ENCODE data around the gene PCYOX1L.
A peak's percentile ranks its signal among the peaks of the same experiment; 100 is the strongest.

The PCYOX1L gene

GRCh38 chr5:149338364-149338763 lies 19.5 kb upstream of the PCYOX1L start:
- FAIRE-seq = no peak

- no peak for FAIRE-seq
Observed at GRCh38 chr5:149340920-149341319, 16.9 kb upstream of the PCYOX1L start.

DNA sequence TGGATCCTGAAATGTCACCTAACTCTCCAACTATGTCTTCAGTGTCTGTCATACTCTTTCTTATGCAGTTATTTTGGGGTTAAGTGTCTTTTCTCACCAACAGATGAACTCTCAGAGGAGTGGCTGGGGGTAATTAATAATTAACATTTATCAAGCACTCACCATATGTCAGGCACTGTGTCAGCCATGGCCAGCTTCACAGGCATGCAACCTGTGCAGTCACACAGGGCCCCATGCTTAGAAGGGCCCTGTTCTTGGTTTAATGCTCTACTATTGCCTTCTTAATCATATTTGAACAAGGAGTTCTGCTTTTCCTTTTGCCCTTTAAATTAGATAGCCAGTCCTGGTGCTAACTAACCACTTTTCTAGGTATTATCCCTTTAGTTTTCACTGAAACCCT lies 16.0 kb upstream of the PCYOX1L start:
- no peak for FAIRE-seq

DNA sequence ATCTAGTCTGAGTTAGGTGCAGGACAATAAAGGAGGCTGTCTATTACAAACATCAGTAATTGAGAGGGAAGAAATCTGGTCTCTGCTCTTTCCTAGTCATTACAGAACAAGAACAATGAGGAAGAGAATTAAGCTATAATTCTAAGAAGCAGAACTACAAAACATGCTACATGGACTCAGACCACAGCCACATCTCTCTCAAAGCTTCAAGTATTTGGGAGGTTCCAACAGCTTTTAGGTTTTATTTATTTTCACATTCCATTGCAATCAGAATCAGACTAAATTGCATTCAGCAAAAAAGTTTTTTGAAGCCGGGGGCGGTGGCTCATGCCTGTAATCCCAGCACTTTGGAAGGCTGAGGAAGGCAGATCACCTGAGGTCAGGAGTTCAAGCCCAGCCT lies 13.7 kb upstream of the PCYOX1L start:
- FAIRE-seq = no peak

- FAIRE-seq = peak; percentile 88
Observed at GRCh38 chr5:149345147-149345891, 12.5 kb upstream of the PCYOX1L start, which contains the start of gene GRPEL2. Gene GRPEL2, plus strand, starts transcription at chr5:149345499. Its CDS starts 41 bp downstream, at chr5:149345540.

GRCh38 chr5:149345892-149346222 lies 12.0 kb upstream of the PCYOX1L start:
- FAIRE-seq = no peak

GRCh38 chr5:149348518-149348917 lies 9.3 kb upstream of the PCYOX1L start:
- no peak for FAIRE-seq

DNA sequence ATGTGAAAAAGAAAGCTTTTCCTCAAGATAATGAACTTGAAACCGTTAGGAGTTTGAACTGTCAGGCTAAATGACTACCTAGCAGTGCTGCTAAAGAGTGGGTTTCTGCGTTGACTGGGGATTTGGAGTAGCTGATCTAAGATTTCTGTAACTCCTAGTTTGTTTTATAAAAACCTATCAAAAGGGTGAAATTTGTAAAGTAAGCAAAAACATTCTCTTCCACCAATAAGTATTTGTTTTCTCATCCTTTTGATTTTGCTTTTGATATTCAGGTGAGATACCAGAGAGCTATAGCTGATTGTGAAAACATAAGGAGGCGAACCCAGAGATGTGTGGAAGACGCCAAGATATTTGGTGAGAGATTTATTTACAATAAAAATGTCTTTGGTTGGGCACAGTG lies 8.5 kb upstream of the PCYOX1L start:
- FAIRE-seq = no peak

- FAIRE-seq = no peak
Observed at GRCh38 chr5:149352169-149352568, 5.7 kb upstream of the PCYOX1L start.

GRCh38 chr5:149353911-149354310 lies 3.9 kb upstream of the PCYOX1L start:
- FAIRE-seq = no peak

DNA sequence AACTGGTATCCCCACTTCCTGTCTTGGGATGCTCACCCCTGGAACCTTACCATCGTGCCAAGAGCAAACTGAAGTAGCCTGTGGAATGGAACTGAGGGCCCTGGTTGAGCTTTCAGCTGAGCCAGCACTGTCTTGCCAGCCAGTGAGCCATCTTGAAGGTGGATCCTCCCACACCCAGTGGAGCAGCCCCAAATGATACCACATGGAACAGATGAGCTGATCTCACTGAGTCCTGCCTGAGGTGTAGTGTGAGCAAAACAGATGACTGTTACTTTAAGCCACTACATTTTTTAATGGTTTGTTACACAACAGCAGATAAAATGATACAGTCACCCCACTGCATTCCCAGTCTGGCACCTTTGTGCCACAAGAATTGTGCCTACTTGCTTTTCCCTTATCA lies 2.2 kb upstream of the PCYOX1L start:
- FAIRE-seq = no peak

DNA sequence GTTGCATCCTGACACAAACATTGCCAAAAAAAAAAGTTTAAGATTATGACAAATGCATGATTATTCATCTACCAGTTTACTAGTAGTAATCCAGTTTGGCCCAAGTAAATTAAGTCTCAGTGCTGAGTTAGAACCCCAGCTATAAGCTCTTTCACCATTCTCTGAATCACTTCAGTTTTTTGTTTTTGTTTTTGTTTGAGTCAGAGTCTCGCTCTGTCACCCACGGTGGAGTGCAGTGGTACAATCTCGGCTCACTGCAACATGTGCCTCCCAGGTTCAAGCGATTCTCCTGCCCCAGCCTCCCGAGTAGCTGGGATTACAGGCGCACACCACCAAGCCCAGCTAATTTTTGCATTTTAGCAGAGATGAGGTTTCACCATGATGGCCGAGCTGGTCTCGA lies 1.5 kb upstream of the PCYOX1L start:
- FAIRE-seq = no peak

DNA sequence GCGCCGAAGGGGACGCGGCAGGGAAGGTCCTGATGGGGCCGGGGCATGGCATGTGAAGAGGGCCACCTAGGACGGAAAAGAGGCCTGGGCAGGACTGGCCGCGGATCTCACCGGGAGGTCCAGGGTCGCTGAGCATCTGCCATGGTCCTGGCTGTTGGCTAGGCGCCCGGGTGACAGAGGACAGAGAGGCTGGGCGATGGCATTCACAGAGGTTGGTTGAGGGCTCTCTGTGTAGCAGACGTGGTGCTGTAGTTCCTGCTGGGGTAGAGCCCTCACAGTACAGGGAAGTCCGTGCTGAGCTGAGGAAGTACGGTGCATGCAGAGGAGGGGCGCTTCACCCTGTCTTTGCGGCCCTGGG lies 427 bp downstream of the PCYOX1L start:
- FAIRE-seq = no peak

DNA sequence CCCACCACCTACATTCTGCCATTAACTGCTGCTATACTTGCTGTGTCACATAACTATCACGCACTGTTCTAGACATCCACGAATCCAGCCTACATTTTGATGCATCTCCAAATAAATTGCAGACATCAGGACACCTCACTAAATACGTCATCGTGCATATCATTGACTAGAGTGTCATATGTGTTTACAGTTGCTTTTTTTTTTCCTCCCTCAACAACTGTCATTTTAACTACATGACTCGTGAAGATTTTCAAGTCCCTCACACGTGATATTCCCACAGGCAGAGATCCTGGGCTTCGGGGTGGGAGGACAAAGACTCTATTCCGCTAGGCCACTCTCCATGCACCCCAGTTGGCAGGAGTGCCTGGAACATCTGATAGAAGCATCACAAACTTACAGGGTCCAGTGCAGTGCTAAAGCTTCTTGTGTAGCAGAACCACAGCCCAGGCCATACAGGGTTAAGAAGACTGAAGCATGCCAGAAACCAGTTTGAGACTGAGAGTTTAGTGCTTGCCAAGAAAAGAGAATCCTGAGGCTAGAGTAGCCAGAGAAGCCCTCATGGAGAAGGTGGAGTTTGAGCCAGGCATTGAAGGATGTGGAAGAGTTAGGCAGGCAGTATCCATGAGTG lies 1.1 kb downstream of the PCYOX1L start:
- no peak for FAIRE-seq

GRCh38 chr5:149360272-149360671 lies 2.4 kb downstream of the PCYOX1L start:
- FAIRE-seq = no peak

DNA sequence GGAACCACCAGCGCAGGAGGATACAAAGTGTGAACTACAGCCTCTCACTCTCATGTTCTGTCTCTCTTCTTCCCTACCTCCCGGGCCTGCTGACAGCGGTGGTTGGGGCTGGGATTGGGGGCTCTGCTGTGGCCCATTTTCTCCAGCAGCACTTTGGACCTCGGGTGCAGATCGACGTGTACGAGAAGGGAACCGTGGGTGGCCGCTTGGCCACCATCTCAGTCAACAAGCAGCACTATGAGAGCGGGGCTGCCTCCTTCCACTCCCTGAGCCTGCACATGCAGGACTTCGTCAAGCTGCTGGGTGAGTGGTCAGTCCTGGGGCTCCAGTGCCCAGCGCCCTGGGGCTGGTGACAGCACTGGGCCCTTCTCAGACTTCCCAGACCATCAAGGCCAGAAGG lies 4.7 kb downstream of the PCYOX1L start:
- no peak for FAIRE-seq

GRCh38 chr5:149363358-149363757 lies 5.5 kb downstream of the PCYOX1L start:
- no peak for FAIRE-seq

DNA sequence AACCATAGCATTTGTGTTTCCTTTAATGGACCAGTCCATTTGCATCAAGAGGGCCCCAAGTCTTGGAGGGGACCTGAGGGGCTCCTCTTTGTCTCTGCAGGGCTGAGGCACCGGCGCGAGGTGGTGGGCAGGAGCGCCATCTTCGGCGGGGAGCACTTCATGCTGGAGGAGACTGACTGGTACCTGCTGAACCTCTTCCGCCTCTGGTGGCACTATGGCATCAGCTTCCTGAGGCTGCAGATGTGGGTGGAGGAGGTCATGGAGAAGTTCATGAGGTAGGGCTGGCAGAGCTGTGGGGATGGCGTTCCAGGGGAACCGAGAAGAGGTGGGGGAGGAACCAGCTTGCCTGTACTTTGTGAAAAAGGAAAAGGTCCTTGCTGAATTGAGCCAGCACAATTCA lies 6.1 kb downstream of the PCYOX1L start:
- no peak for FAIRE-seq

DNA sequence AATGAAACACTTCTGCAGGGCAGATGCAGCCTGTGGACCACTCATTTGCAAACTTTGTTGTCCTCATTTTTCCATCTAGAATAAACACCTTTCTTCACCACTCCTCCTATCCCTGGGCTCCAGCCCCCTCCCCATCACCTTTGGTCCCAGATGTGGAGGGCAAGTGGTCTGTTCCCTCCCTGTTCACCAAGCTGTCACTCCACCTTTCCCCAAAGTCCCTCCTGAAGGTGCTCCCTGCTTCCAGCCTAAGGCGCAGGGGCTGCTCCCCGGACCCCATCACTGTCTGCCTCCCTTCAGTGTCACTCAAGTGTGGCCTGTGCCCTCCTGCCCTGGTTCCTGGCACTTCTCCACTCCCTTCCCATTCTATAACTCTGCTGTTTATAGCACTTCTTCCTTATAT lies 6.9 kb downstream of the PCYOX1L start:
- no peak for FAIRE-seq

GRCh38 chr5:149365418-149365817 lies 7.6 kb downstream of the PCYOX1L start:
- FAIRE-seq = no peak

DNA sequence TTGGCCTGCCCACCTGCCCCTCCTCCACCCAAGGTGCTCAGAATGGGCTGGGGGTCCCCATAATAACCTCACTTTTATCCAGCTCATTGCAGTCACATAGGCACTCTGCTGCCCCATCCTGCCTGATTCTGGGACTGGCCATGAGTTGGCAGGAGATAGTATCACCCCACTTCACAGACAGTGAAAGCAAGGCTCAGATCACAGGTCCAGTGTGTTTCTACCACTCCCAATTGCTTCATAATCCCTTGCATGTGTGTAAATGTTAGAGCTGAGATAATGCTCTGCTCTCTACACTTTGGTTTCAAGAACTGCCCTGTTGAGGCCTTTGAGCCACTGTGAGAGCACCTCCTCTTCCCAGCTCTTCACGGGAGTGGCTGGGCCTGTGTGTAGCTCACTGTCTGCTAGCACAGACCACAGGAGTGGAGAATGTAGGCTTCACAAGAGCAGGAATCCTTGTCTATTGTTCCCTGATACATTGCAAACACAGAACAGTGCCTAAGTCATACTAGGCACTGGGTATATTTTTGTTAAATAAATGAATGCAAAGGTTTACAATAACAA lies 8.4 kb downstream of the PCYOX1L start:
- FAIRE-seq = no peak

DNA sequence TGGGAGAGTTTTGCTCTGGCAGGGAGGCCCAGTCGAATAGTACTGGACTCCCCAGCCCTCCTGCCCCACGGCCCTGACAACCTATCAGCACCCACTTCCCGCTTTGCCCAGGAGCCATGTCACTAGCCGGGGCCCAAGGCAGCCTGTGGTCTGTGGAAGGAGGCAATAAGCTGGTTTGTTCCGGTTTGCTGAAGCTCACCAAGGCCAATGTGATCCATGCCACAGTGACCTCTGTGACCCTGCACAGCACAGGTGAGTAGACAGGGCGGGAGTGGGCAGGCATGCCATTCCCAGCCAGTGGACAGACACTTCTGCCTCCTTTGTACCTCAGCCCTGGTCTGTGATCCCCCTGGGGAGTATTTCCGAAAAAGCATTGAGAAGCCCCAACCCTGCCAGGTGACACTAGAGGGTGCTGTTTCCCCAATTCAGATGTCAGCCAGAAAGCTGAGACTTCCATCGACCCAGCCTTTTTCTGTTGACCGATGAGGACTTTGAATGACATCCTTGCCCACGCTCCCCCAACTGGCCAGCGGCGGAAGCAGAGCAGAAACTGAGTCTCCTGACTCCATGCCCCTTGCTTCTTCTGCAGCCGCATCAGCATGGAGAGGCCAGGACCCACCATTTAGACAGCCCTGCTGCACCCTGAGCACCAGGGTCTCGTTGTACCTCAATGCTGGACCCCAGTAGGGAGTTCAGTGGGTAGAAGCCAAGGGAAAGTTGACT lies 9.6 kb downstream of the PCYOX1L start:
- FAIRE-seq = no peak

- no peak for FAIRE-seq
Observed at GRCh38 chr5:149367972-149368645, 10.3 kb downstream of the PCYOX1L start.
